Left forelimb (tissue), 1 donor: Measurements from ENCODE around the gene MANSC4.
A peak's percentile ranks its signal among the peaks of the same experiment; 100 is the strongest.

ENCODE experiments used
- DNase-seq: peaks from one replicate; pipeline ENCODE4 v3.0.0-alpha.2; 2018; ENCODE audit warnings: low spot score

Gene MANSC4

GRCh38 chr12:27779920-27780611 lies at the start of gene MANSC4, which contains the start of gene KLHL42:
Gene MANSC4 (minus strand): TSS chr12:27780236. CDS start chr12:27771276, 8,960 bp downstream.
Gene KLHL42 (plus strand): TSS chr12:27780233. CDS start chr12:27780331, 98 bp downstream.
- peak; percentile 84 for DNase-seq

GRCh38 chr12:27828196-27828595 lies 48.2 kb upstream of the MANSC4 start:
- no peak for DNase-seq

GRCh38 chr12:27826076-27826475 lies 46.0 kb upstream of the MANSC4 start:
- no peak for DNase-seq

- no peak for DNase-seq
Measured at GRCh38 chr12:27824126-27824842, 44.2 kb upstream of the MANSC4 start.

GRCh38 chr12:27823038-27823437 lies 43.0 kb upstream of the MANSC4 start:
- DNase-seq, result no peak

GRCh38 chr12:27822076-27822712 lies 42.2 kb upstream of the MANSC4 start:
- DNase-seq, result no peak

GRCh38 chr12:27821259-27821973 lies 41.4 kb upstream of the MANSC4 start:
- DNase-seq, result no peak

GRCh38 chr12:27820564-27820963 lies 40.5 kb upstream of the MANSC4 start:
- DNase-seq, result no peak

GRCh38 chr12:27818401-27818918 lies 38.4 kb upstream of the MANSC4 start:
- no peak for DNase-seq

GRCh38 chr12:27817766-27818165 lies 37.7 kb upstream of the MANSC4 start:
- no peak for DNase-seq

GRCh38 chr12:27814851-27815591 lies 35.0 kb upstream of the MANSC4 start:
- DNase-seq, result no peak

GRCh38 chr12:27814411-27814810 lies 34.4 kb upstream of the MANSC4 start:
- no peak for DNase-seq

- DNase-seq, result no peak
Measured at GRCh38 chr12:27812502-27812901, 32.5 kb upstream of the MANSC4 start.

- DNase-seq, result no peak
Measured at GRCh38 chr12:27810756-27811155, 30.7 kb upstream of the MANSC4 start.

GRCh38 chr12:27808841-27809240 lies 28.8 kb upstream of the MANSC4 start:
- no peak for DNase-seq

GRCh38 chr12:27807063-27807703 lies 27.1 kb upstream of the MANSC4 start:
- DNase-seq, result no peak

GRCh38 chr12:27806259-27806658 lies 26.2 kb upstream of the MANSC4 start:
- no peak for DNase-seq

GRCh38 chr12:27805238-27805637 lies 25.2 kb upstream of the MANSC4 start:
- DNase-seq, result no peak

- DNase-seq, result no peak
Measured at GRCh38 chr12:27802936-27803335, 22.9 kb upstream of the MANSC4 start.

GRCh38 chr12:27802511-27802910 lies 22.5 kb upstream of the MANSC4 start:
- DNase-seq, result no peak

- DNase-seq, result no peak
Measured at GRCh38 chr12:27801630-27802029, 21.6 kb upstream of the MANSC4 start.
